Measurements from ENCODE around the gene COL4A6. TPM values are rescaled to one million over a fixed set of nuclear protein-coding genes. Genes with fewer than 3 reads are reported as not detected.

COL4A6 gene
- total and polyA plus RNA-seq, 2 of the 4 experiments (the other 2 are of a cell fraction), result 0.36 to 0.74 TPM

DNA sequence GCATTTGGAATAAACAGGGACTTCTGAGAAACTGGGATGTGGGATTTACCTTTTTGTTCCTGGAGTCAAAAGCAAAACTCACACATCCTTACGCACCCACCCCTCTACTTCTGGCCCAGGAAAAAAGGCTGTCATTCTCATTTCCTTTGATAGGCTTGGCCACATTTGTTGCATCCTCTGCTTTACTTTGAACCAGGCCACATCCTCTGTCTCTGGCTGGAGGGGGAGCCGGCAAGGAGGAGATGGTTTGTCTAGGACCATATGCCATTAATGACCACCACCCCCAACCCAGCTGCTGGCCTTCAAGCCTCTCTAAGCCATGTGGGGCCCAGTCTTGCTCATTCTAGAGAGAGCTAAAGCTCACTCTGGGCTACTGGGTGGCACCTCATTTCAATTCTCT is 282.1 kb downstream of the COL4A6 start:
- Histone ChIP-seq H2AK5ac (ENCODE audit: low read depth, low read length) (no peak overlapping the region), H2AFZ (replicated peaks; ENCODE audit: low read length, poor library complexity) (no peak overlapping the region), H4K20me1 (ENCODE audit: insufficient read depth, low read length) (no peaks in the 10 kb centered on the region), H4K8ac (ENCODE audit: low read depth in 2 of 2, low read length in 2 of 2) (no peak overlapping the region), H3K36me3 (ENCODE audit: control insufficient read depth, insufficient read depth, low read length) (no peaks in the 10 kb centered on the region; the same call in 1 of the 2 replicates), H2BK5ac (ENCODE audit: low read depth, low read length, poor library complexity, severe bottlenecking) (no peak overlapping the region), H3K23ac (ENCODE audit: low read depth, low read length) (no peak overlapping the region), H4K5ac (ENCODE audit: low read depth, low read length) (no peak overlapping the region), H3K9ac (ENCODE audit: low read depth, low read length) (no peak overlapping the region), H2BK20ac (ENCODE audit: low read depth, low read length) (no peak overlapping the region), H3K14ac (replicated peaks; ENCODE audit: low read depth, low read length) (no peak overlapping the region), H2AK9ac (replicated peaks; ENCODE audit: low read depth, low read length, poor library complexity) (no peak overlapping the region), H3K4ac (ENCODE audit: low read depth, low read length) (no peak overlapping the region), H3K9me3 (ENCODE audit: control insufficient read depth, insufficient read depth, low read length) (no peaks in the 10 kb centered on the region), H3K56ac (ENCODE audit: extremely low read depth, insufficient read depth, low read length) (no peak overlapping the region), H3K4me2 (ENCODE audit: low read depth, low read length) (no peak overlapping the region), H3K9me1 (ENCODE audit: insufficient read depth, low read length) (no peaks in the 10 kb centered on the region), H2BK120ac (ENCODE audit: low read depth, low read length) (no peak overlapping the region), H3K18ac (ENCODE audit: low read depth, low read length) (no peak overlapping the region), H3K27me3 (ENCODE audit: control insufficient read depth, insufficient read depth, low read length) (peaks cover 8% of the 10 kb centered on the region), H2BK15ac (ENCODE audit: low read depth, low read length) (no peak overlapping the region), H3K79me1 (ENCODE audit: low read depth in 1 of 2, low read length in 2 of 2) (no peaks in the 10 kb centered on the region), H4K91ac (ENCODE audit: insufficient read depth, low read depth, low read length) (no peak overlapping the region), H3K27ac (ENCODE audit: insufficient read depth, low read length) (no peak overlapping the region), H3K4me3 (ENCODE audit: insufficient read depth, low read depth, low read length) (no peak overlapping the region), H3K4me1 (ENCODE audit: control insufficient read depth, insufficient read depth, low read length) (no peaks in the 10 kb centered on the region)
- TSS peak; percentile 86 for BruUV-seq (replicated peaks)
- intact Hi-C loops (cut with micrococcal nuclease), result no loop called here
- ATAC-seq (ENCODE audit: low read depth) (no peak), DNase-seq (no peak)
- no CpG with 5 or more reads among the region's 2 CpGs for WGBS, 2 experiments (ENCODE audit: extremely low coverage in 2 of 2, insufficient read length in 1 of 2)
- in situ Hi-C loops (cut with MboI; ENCODE audit: low sequenced_read_pairs), result no loop called here
- CTCF ChIA-PET, result interaction anchor here (1.4 kb wide), 1 partner anchor 10 kb away, joined by 3 read pairs; no protein-coding TSS in a partner anchor
- POLR2A ChIA-PET (ENCODE audit: unreplicated experiment), result no interaction called here
- TF ChIP-seq SMC3 (IDR thresholded peaks at IDR 0.05; ENCODE audit: low read depth, low read length) (no peak), BHLHE40 (IDR thresholded peaks at IDR 0.05; ENCODE audit: low read depth, low read length) (no peak), POLR2A (IDR thresholded peaks at IDR 0.05; ENCODE audit: low read depth, low read length) (no peak)
- dilution Hi-C loops (cut with HindIII; ENCODE audit: low sequenced_read_pairs, unreplicated experiment), result no loop called here
